HS-5 (cell line): ENCODE data around the gene ZC3H7B.
"Not testable (repeated sequence)": the region's sequence is repeated elsewhere in the genome, so short reads cannot be mapped to it uniquely, and the experiment has no call there.

Source experiments
- DNase-seq: peaks from one replicate; pipeline ENCODE4 v3.0.0-alpha.2; 2012; ENCODE audit warnings: low read depth

The ZC3H7B gene

DNA sequence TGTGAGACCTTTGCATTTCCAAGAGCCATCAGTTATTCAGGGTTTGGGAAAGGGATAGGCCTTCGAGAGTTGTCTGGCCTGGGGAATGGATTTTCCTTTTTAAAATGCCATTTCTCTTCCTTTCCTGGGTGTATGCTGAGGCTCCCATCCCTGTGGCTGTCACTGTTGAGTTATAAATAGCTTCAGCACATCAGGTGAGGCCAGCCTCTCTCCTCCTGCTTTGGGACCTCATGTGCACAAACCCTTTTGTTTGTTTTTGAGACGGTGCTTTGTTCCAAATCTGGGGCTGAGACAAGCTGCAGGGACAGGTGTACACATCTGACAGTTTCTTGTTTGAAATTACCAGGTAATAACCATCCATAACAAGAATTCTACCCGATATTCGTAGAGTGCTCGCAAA is 81.8 kb downstream of the ZC3H7B start:
- DNase-seq: no peak

DNA sequence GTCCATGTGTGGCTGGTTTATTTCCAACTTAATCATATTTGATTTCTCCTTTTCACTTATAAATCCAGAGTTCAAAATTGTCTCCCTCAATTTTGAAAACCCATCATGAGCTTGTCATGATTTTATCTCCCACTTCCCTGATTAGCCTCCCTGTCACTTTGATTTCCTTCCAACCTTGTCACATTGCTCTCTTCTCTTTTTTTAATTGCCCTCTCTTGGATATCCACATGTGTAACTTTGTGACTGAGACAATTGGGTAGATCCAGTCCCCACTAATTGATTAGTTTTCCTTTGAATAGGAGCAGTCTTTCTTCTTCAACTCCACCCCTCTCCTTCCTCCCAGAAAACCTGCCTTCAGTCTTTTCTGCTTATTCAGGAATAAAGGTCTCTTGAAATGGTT is 82.8 kb downstream of the ZC3H7B start:
- no peak for DNase-seq

DNA sequence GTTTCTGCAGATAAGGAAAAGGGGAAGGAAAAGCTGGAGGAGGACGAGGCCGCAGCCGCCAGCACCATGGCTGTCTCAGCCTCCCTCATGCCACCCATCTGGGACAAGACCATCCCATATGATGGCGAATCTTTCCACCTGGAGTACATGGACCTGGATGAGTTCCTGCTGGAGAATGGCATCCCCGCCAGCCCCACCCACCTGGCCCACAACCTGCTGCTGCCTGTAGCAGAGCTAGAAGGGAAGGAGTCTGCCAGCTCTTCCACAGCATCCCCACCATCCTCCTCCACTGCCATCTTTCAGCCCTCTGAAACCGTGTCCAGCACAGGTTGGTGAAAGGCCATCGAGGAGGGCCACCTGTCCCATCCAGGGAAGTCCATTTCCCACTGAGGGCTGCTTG is 86.0 kb downstream of the ZC3H7B start:
- DNase-seq: no peak

DNA sequence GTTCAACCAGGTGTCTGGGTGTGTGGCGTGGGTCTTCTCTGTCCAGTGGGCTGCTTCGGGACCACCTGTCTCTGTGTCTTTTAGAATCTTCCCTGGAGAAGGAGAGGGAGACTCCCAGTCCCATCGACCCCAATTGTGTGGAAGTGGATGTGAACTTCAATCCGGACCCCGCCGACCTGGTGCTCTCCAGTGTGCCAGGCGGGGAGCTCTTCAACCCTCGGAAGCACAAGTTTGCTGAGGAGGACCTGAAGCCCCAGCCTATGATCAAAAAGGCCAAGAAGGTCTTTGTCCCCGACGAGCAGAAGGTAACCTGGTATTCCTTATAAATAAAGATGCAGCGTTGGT is 92.7 kb downstream of the ZC3H7B start:
- no peak for DNase-seq

DNA sequence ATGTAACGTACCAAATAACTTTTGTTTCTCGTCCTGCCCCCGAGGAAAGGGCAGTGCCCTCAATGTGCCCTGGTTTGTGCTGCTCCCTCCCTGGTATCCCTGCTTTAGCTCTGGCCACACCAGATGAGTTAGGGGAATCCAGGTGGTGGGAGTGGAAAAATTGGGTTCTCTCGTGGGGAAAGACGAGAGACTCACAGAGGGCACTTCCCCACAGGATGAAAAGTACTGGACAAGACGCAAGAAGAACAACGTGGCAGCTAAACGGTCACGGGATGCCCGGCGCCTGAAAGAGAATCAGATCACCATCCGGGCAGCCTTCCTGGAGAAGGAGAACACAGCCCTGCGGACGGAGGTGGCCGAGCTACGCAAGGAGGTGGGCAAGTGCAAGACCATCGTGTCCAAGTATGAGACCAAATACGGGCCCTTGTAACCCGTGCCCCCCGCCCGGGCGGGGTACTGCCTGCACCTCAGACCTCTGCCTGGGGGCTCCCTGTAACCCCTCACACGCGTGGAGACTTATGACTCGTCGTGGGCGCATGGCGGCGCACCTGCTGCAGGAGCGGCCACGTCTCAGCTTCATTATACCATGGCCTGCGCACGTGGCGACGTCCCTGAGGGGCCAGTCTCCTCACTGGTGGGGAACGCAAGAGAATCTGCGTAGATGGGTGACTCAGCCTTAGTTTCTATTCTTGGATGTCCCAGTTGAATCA is 94.4 kb downstream of the ZC3H7B start:
- no peak for DNase-seq

DNA sequence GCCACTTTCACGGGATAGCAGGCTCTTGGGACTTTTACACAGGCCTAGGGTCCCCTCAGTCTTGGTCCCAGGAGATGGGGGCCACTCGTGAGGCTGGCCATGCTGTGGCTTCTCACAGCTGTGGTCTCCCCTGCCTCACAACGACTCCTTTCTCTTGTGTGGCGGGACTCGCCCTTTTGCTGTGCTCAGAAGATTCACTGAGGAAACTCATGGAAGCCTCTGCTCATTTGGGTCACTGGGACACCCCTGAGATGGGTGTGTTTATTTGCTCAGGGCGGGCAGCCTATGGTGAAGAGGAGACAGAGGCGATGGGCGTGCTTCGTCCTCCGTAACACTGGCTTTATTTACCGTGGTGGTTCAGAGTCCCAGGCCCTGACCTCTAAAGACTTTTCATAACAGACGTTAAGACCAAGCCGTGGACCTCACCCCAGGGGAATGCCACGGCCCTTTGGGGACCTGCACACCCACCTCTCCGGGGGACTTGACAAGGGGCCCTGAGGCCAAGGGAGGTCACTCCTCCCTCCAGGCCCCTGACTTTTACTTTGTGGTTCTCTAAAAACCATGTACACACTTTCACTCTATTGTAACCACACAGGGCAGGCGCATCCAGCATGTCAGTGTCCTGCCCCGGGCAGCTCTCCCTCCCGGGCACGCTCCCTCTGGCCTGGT is 96.0 kb downstream of the ZC3H7B start:
- DNase-seq: no peak

DNA sequence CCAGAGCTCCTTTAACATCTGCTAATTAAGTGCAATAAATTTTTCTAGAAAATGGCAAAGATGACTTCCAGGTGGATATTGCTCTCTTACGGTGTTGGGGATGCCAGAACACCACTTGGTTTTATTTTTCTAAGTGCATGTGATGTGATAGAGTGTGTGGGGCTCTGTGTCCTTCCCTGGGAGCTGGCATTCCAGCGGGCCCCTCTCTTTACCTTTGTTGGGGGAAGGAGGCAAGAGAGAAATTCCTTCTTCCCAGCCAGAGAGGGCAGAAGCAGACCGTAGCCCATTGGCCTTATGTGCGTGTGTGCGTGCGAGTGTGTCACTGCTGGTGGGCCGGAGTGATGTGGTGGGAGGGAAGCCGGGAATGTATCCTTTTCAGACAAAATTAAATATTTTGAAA is 97.6 kb downstream of the ZC3H7B start:
- no peak for DNase-seq

DNA sequence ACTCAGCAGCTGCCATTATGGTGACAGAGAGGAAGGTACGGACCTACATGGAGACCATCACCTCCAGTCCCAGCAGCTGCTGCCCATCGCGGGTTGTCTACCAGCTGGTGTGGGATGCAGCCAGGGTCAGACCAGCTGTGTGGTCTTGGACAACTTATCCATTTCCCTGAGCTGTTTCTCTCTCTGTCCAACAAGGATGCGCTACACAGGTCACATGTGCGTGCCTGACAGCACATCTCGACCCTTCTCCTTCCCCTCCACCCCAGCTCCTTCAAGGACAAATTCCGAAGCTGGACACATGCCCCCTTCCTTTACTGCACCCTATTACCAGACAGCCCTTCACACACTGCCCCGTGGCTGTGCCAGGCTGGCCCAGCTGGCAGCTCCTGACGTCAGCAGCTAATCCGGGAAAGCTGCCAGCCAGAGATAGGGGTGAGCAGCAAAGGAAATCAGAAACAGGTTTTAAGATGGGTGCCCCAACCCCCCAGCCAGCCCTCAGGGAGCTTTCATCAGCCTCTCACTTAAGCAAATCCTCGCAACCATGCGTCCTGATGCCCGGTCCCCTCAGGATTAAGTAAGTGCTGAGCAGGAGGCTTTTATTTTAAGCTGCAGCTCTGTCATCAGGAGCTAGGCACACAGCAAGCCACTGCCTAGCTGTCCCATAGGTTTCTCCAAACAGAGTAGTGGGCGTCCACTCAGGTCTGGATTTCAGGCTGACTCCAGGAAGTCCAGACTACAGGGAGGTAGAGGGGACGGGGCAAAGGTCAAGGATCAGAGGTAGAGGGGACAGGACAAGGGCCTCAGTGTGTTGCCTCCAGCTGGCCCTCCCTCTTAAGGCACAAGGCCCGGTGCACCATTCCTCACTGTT is 100.7 kb downstream of the ZC3H7B start:
- DNase-seq: peak; percentile 58

DNA sequence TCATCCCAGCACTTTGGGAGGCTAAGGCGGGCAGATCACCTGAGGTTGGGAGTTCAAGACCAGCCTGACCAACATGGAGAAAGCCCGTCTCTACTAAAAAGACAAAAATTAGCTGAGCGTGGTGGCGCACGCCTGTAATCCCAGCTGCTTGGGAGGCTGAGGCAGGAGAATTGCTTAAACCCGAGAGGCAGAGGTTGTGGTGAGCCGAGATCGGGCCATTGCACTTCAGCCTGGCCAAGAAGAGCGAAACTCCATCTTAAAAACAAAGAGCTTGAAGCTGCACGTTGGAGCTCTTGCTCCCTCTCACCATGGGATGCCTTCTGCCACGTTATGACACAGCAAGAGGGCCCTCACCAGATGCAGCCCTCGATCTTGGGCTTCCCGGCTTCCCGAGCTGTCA is 101.5 kb downstream of the ZC3H7B start:
- DNase-seq: not testable (repeated sequence)

DNA sequence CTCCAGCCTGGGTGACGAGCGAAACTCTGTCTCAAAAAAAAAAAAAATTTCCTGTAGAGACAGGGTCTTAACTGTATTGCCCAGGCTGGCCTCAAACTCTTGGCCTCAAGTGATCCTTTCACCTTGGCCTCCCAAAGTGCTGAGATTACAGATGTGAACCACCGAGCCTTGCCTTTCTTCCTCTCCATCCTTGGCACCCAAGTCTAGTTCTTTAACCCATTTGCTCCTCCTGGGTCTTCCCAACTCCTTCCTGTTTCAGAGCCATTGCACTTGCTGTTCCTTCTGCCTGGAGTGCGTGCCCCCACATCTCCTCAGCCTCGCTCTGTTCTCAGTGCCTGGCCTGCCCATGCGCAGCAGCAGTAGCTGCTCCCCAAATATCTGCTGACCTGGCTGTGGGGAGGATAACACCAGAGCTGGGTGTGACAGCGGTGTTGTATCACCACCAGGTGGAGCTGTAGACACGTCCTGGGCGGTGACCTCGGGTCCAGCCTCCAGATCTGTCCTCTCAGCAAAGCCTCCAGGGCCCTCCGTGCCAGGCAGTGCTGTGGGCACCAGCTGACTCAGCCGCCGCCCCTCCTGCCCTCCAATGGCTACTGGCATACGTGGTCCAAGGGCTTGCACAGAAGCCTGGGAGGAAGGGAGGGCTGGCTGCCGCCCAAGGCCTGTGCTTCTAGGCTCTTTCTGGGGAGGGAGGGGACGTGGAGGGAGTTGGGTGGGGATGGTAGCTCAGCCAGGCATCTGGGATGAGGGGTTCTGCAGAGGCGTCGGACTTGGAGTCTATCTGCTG is 102.4 kb downstream of the ZC3H7B start:
- peak; percentile 71 for DNase-seq

DNA sequence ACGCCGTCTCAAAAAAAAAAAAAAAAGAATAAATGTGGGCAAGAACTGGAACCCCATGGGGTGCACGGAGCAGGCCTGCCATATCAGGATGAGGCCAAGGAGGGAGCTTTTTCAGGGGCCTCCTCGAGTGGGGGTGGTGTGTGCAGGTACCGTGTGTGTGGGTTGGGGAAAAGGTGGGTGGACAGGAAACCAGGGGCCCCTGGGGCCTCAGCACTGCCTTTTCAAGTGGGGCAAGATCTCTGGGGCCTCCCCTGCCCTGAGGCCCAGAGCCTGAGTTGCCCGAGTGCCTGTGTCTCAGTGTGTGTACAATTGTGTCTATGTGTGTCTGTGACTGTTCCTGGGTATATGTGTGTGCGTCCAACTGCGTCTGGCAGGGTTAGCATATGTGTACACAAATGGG is 104.3 kb downstream of the ZC3H7B start:
- no peak for DNase-seq

DNA sequence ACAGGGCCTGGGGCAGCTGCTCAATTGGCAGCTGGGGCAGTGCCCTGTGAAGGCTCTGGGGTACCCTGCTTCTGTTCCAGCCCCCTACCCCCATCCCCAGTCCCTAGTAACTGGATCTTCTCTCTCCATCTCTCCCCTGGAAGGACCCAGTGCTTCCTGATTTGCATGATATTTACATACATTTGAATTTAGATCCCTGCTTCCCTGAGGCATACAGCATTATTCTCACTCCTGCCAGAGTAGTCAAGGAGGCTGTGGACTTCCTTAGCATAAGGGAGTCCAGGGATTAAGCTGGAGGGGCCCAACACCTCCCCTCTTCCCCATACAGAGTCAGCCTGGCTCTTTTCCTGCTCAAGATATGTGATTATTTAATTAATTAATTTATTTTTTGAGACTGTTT is 105.1 kb downstream of the ZC3H7B start:
- DNase-seq: no peak

DNA sequence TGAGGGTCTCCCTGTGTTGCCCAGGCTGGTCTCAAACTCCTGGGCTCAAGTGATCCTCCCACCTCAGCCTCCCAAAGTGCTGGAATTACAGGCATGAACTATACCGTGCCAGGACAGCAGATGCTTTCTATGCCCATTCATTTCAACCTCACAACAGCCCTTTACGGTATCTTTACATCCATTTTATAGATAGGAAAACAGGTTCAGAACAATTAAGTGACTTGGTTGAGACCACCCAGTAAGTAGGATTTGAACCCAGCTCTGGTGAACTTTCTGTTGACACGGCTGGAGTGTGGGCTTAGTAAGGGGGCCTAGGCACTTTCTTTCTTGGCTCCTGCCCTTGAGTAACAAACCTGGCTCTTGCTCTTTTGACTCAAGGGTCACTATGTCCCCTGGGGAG is 106.1 kb downstream of the ZC3H7B start:
- no peak for DNase-seq

DNA sequence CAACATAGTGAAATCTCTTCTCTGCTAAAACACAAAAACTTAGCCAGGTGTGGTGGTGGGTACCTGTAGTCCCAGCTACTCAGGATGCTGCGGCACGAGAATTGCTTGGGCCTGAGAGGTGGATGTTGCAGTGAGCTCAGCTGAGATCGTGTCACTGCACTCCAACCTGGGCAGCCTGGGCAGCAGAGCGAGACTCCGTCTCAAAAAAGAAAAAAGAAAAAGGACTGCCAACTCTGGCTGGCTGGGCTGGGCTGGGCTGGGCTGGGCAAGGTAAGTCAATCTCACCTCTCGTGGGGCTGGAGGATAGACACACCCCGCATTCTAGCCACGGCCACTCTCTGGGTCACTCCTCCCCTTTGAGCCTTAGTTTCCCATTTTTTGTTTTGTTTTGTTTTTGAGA is 107.3 kb downstream of the ZC3H7B start:
- DNase-seq: no peak
